GM12892 (cell line): ENCODE results near the gene NANOS1.

Experiments used
- POLR2A ChIP-seq: IDR thresholded peaks from 2 replicates; pipeline ENCODE4 v1.6.1; 2011; ENCODE audit warnings: low read depth, low read length, control low read depth
- TAF1 ChIP-seq: IDR thresholded peaks from 2 replicates; pipeline ENCODE4 v1.6.1; 2011; ENCODE audit warnings: low read depth, mild to moderate bottlenecking, control low read depth, low read length, borderline replicate concordance

GRCh38 chr10:118985576-118985975 lies 43.9 kb upstream of the NANOS1 start:
- TF ChIP-seq POLR2A (no peak), TAF1 (no peak)
